SK-N-SH treated with all-trans-retinoic acid at 6 μM for 48 hours (cell line): ENCODE measurements around the gene LDLRAP1.
"Not testable (repeated sequence)": the region's sequence is repeated elsewhere in the genome, so short reads cannot be mapped to it uniquely, and the experiment has no call there.

ENCODE experiments used
- CREB5 ChIP-seq: fragments of 250-450 bp; sonication (Bioruptor Pico); IDR thresholded peaks from 2 replicates; pipeline ENCODE4 v1.5.1; 2020; ENCODE audit warnings: low read depth, mild to moderate bottlenecking, moderate library complexity
- OSR1 ChIP-seq: fragments of 250-450 bp; sonication (Bioruptor Pico); IDR thresholded peaks from 2 replicates; pipeline ENCODE4 v1.8.0; 2022; ENCODE audit warnings: moderate library complexity, mild to moderate bottlenecking, inconsistent platforms
- PATZ1 ChIP-seq: fragments of 250-450 bp; sonication (Bioruptor Pico); IDR thresholded peaks from 2 replicates; pipeline ENCODE4 v1.8.0; 2020; ENCODE audit warnings: mild to moderate bottlenecking, moderate library complexity, borderline replicate concordance
- POU6F1 ChIP-seq: fragments of 250-450 bp; sonication (Bioruptor Pico); IDR thresholded peaks from 2 replicates; pipeline ENCODE4 v1.8.0; 2021; ENCODE audit warnings: low read depth, mild to moderate bottlenecking, moderate library complexity, borderline replicate concordance
- RARB ChIP-seq: fragments of 250-450 bp; sonication (Bioruptor Pico); IDR thresholded peaks from 2 replicates; pipeline ENCODE4 v1.8.0; 2021; ENCODE audit warnings: mild to moderate bottlenecking, moderate library complexity
- TSHZ2 ChIP-seq: fragments of 250-450 bp; sonication (Bioruptor Pico); IDR thresholded peaks from 2 replicates; pipeline ENCODE4 v1.5.0; 2020; ENCODE audit warnings: mild to moderate bottlenecking, moderate library complexity
- ZC3H10 ChIP-seq: fragments of 250-450 bp; sonication (Bioruptor Pico); IDR thresholded peaks from 2 replicates; pipeline ENCODE4 v1.5.1; 2021; ENCODE audit warnings: mild to moderate bottlenecking, moderate library complexity
- ZFP3 ChIP-seq: fragments of 250-450 bp; sonication (Bioruptor Pico); IDR thresholded peaks from 2 replicates; pipeline ENCODE4 v1.5.0; 2020; ENCODE audit warnings: mild to moderate bottlenecking, moderate library complexity

GRCh38 chr1:25506566-25507463 lies 36.6 kb upstream of the LDLRAP1 start:
- not testable (repeated sequence) for TF ChIP-seq POU6F1; ZC3H10 (CRISPR knock-in tag); ZFP3 (CRISPR knock-in tag); CREB5 (CRISPR knock-in tag); PATZ1; TSHZ2 (CRISPR knock-in tag); OSR1 (CRISPR knock-in tag); RARB (CRISPR knock-in tag)
